Vagina (tissue), 2 donors: ENCODE results near the gene TSPAN13. TPM values are rescaled to one million over a fixed set of nuclear protein-coding genes. Genes with fewer than 3 reads are reported as not detected.

Source experiments
- DNase-seq, 2 donors: peaks; one replicate each; pipeline ENCODE4 v3.0.0-alpha.2; 2017; ENCODE audit errors: extremely low spot score in 2 of 2
- H3K27ac ChIP-seq: fragments of 200-600 bp; sonication (generic); one replicate; pipeline ENCODE4 v1.5.1; 2019
- H3K27me3 ChIP-seq: fragments of 200-600 bp; sonication (generic); one replicate; pipeline ENCODE4 v1.5.1; 2019
- H3K36me3 ChIP-seq, 2 donors: fragments of 200-600 bp; sonication (generic); one replicate each; pipeline ENCODE4 v1.5.1; 2017 to 2019
- H3K4me1 ChIP-seq: fragments of 200-600 bp; sonication (generic); one replicate; pipeline ENCODE4 v1.5.1; 2019
- H3K4me3 ChIP-seq, 2 donors: fragments of 200-600 bp; sonication (generic); 1 replicate in 1 of 2; 2 replicates in 1 of 2; pipeline ENCODE4 v1.5.1; 2016 to 2019
- H3K9me3 ChIP-seq: fragments of 200-600 bp; sonication (generic); one replicate; pipeline ENCODE4 v1.5.1; 2019
- CTCF ChIP-seq, 3 experiments: fragments of 450-650 bp in 2 of 3; fragments of 200-600 bp in 1 of 3; sonication (generic) in 1 of 3; IDR thresholded peaks; one replicate each; pipeline ENCODE4 v1.5.1; 2017 to 2019; ENCODE audit warnings: antibody characterized with exemption in 3 of 3, mild to moderate bottlenecking in 2 of 3, moderate library complexity in 2 of 3
- POLR2A ChIP-seq, 2 donors: fragments of 450-650 bp; IDR thresholded peaks; one replicate each; pipeline ENCODE4 v1.6.1; 2017; ENCODE audit warnings: antibody characterized with exemption in 2 of 2, mild to moderate bottlenecking in 2 of 2, moderate library complexity in 2 of 2
- POLR2AphosphoS5 ChIP-seq, 2 donors: sonication (generic); formaldehyde crosslinking; IDR thresholded peaks; one replicate each; pipeline ENCODE4 v1.9.0; 2017; ENCODE audit warnings: antibody characterized with exemption in 2 of 2, mild to moderate bottlenecking in 2 of 2, low read depth in 1 of 2; ENCODE audit not compliant: insufficient read depth in 1 of 2
- intact Hi-C: fragments of 100-400 bp; cut with DNase I; formaldehyde crosslinking; loops from one replicate; pipeline ENCODE4 v1.15.1; 2023
- total RNA-seq: library from RNA; depleted of rRNA; stranded (reverse); fragments of >200 nt; gene quantifications from one replicate; pipeline ENCODE4 v1.2.3, GENCODE V29; 2016

The TSPAN13 gene
- total RNA-seq, 1 donor from 2014 or later = 13.8 TPM

GRCh38 chr7:16770657-16771329 is 17.2 kb downstream of the TSPAN13 start:
- intact Hi-C loops = no loop called here
- no peaks in the 10 kb centered on the region for H3K36me3 ChIP-seq
- no peak for DNase-seq
- H3K9me3 ChIP-seq = no peaks in the 10 kb centered on the region
- H3K27ac ChIP-seq = no peak overlapping the region
- no peak overlapping the region for H3K4me3 ChIP-seq
- TF ChIP-seq POLR2AphosphoS5 (IDR thresholded peaks at IDR 0.05; ENCODE audit: insufficient read depth in 1 of 2, low read depth in 1 of 2) (no peak), POLR2A (IDR thresholded peaks at IDR 0.05) (no peak), CTCF (IDR thresholded peaks at IDR 0.05) (no peak)
- no peaks in the 10 kb centered on the region for H3K27me3 ChIP-seq
- no peaks in the 10 kb centered on the region for H3K4me1 ChIP-seq

- Histone ChIP-seq H3K4me1 (no peaks in the 10 kb centered on the region), H3K27ac (no peak overlapping the region), H3K27me3 (no peaks in the 10 kb centered on the region), H3K36me3 (no peaks in the 10 kb centered on the region), H3K9me3 (no peaks in the 10 kb centered on the region), H3K4me3 (no peak overlapping the region)
- TF ChIP-seq CTCF (IDR thresholded peaks at IDR 0.05) (no peak), POLR2AphosphoS5 (IDR thresholded peaks at IDR 0.05; ENCODE audit: insufficient read depth in 1 of 2, low read depth in 1 of 2) (no peak), POLR2A (IDR thresholded peaks at IDR 0.05) (no peak)
- no peak for DNase-seq
- intact Hi-C loops = no loop called here
These were observed 19.8 kb downstream of the TSPAN13 start for GRCh38 chr7:16773326-16773725.

- H3K36me3 ChIP-seq = no peaks in the 10 kb centered on the region
- no peak overlapping the region for H3K27ac ChIP-seq
- no peak for DNase-seq
- intact Hi-C loops = no loop called here
- no peaks in the 10 kb centered on the region for H3K27me3 ChIP-seq
- TF ChIP-seq POLR2AphosphoS5 (IDR thresholded peaks at IDR 0.05; ENCODE audit: insufficient read depth in 1 of 2, low read depth in 1 of 2) (no peak), CTCF (IDR thresholded peaks at IDR 0.05) (no peak), POLR2A (IDR thresholded peaks at IDR 0.05) (no peak)
- no peak overlapping the region for H3K4me3 ChIP-seq
- no peaks in the 10 kb centered on the region for H3K4me1 ChIP-seq
- H3K9me3 ChIP-seq = no peaks in the 10 kb centered on the region
These were observed 20.3 kb downstream of the TSPAN13 start for GRCh38 chr7:16773884-16774283.

DNA sequence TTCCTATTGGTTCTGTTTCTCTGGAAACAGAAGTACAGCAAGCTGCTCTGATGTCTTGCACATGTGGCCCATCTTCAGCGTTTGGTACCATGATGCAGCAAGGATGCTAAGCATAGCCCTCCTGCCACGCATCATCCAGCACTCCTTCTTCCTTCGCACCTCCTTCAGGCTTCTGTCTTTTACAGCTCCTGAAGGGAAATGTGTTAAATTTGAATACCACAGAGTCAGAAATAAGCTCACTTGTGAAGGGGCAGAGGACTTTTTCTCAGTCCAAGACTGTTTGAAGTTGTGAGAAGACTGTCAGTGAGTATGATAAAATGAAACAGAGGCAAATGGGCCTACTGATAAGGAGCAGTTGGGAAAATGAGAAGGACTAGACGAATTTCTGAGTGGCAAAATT is 20.7 kb downstream of the TSPAN13 start:
- Histone ChIP-seq H3K9me3 (no peaks in the 10 kb centered on the region), H3K4me1 (no peaks in the 10 kb centered on the region), H3K27me3 (no peaks in the 10 kb centered on the region), H3K27ac (no peak overlapping the region), H3K4me3 (no peak overlapping the region), H3K36me3 (no peaks in the 10 kb centered on the region)
- TF ChIP-seq POLR2AphosphoS5 (IDR thresholded peaks at IDR 0.05; ENCODE audit: insufficient read depth in 1 of 2, low read depth in 1 of 2) (no peak), CTCF (IDR thresholded peaks at IDR 0.05) (no peak), POLR2A (IDR thresholded peaks at IDR 0.05) (no peak)
- intact Hi-C loops = no loop called here
- DNase-seq = no peak

- no peaks in the 10 kb centered on the region for H3K4me1 ChIP-seq
- H3K4me3 ChIP-seq = no peak overlapping the region
- H3K9me3 ChIP-seq = no peaks in the 10 kb centered on the region
- no peaks in the 10 kb centered on the region for H3K27me3 ChIP-seq
- H3K27ac ChIP-seq = no peak overlapping the region
- no peak for TF ChIP-seq CTCF (IDR thresholded peaks at IDR 0.05)
- no peak for TF ChIP-seq POLR2AphosphoS5 (IDR thresholded peaks at IDR 0.05; ENCODE audit: insufficient read depth in 1 of 2, low read depth in 1 of 2)
- TF ChIP-seq POLR2A (IDR thresholded peaks at IDR 0.05) = no peak
- H3K36me3 ChIP-seq = no peaks in the 10 kb centered on the region
- intact Hi-C loops = no loop called here
- no peak for DNase-seq
These were observed 21.4 kb downstream of the TSPAN13 start for GRCh38 chr7:16774986-16775385.
